ENCODE measurements around the gene SREBF1. TPM values are rescaled to one million over a fixed set of nuclear protein-coding genes. Genes with fewer than 3 reads are reported as not detected.

The SREBF1 gene
- total RNA-seq, 1 experiment from 2014 or later = 298 TPM

GRCh38 chr17:17793378-17794214 lies 43.2 kb downstream of the SREBF1 start:
- ChIA-PET RAD21 (ENCODE audit: low non-redundant PET in 1 of 2, low total read pairs in 2 of 2, uncharacterized antibody in 2 of 2, unreplicated experiment in 2 of 2) (no interaction called here), CTCF (no interaction called here), POLR2A (no interaction called here)
- no TSS peak for BruUV-seq (replicated peaks)
- no peak for TF ChIP-seq CEBPB (IDR thresholded peaks at IDR 0.05; ENCODE audit: low read depth)
- TF ChIP-seq SP1 (IDR thresholded peaks at IDR 0.05; ENCODE audit: low read depth) = no peak
- no peak for TF ChIP-seq ATF3 (IDR thresholded peaks at IDR 0.05)
- no peak for TF ChIP-seq CTCF (IDR thresholded peaks at IDR 0.05 in 2 of 3, conservative IDR thresholded peaks at IDR 0.05 in 1 of 3; ENCODE audit: borderline replicate concordance in 1 of 3, insufficient read depth in 1 of 3, low read depth in 2 of 3, low read length in 2 of 3)
- no peak for TF ChIP-seq CBX3 (IDR thresholded peaks at IDR 0.05; ENCODE audit: low read depth)
- TF ChIP-seq TCF7L2 (IDR thresholded peaks at IDR 0.05; ENCODE audit: borderline replicate concordance, extremely low read depth, insufficient read depth, insufficient read length) = no peak
- TF ChIP-seq RAD21 (IDR thresholded peaks at IDR 0.05; ENCODE audit: low read depth) = no peak
- no peak for TF ChIP-seq SIN3A (IDR thresholded peaks at IDR 0.05; ENCODE audit: low read depth)
- no peak for TF ChIP-seq EZH2phosphoT487 (IDR thresholded peaks at IDR 0.05; ENCODE audit: borderline replicate concordance)
- no peak for TF ChIP-seq POLR2A (IDR thresholded peaks at IDR 0.05; ENCODE audit: borderline replicate concordance, extremely low read depth, insufficient read depth, insufficient read length)
- TF ChIP-seq FOSL1 (IDR thresholded peaks at IDR 0.05; ENCODE audit: low read depth) = no peak
- H3K27me3 ChIP-seq (ENCODE audit: insufficient read depth, low read length) = no peaks in the 10 kb centered on the region
- no peaks in the 10 kb centered on the region for H4K20me1 ChIP-seq (ENCODE audit: insufficient read depth)
- H3K9ac ChIP-seq (ENCODE audit: low read length) = no peak overlapping the region
- no peak for DNase-seq (ENCODE audit: low read depth, low spot score)
- H3K4me2 ChIP-seq (ENCODE audit: low read length) = no peak overlapping the region
- H3K4me3 ChIP-seq (replicated peaks in 1 of 2; ENCODE audit: low read depth in 1 of 2, low read length in 2 of 2) = no peak overlapping the region
- ATAC-seq = no peak
- no peaks in the 10 kb centered on the region for H3K9me3 ChIP-seq (ENCODE audit: control insufficient read depth in 1 of 2, insufficient read depth in 1 of 2, low read depth in 1 of 2, low read length in 2 of 2)
- no peaks in the 10 kb centered on the region for H3K9me2 ChIP-seq (ENCODE audit: insufficient read depth)
- no peak overlapping the region for H2AFZ ChIP-seq (ENCODE audit: low read depth, low read length, poor library complexity, severe bottlenecking)
- intact Hi-C loops (cut with micrococcal nuclease) = no loop called here
- peaks cover 22% of the 10 kb centered on the region; the same call in 1 of the 2 replicates for H3K79me2 ChIP-seq (ENCODE audit: insufficient read depth, low read length)
- H3K36me3 ChIP-seq (ENCODE audit: control insufficient read depth in 1 of 2, insufficient read depth in 2 of 2, low read length in 2 of 2) = peaks cover 0 to 3% of the 10 kb centered on the region in 2 experiments; a peak in 2 of 4 replicates
- H3K4me1 ChIP-seq (ENCODE audit: control insufficient read depth in 1 of 2, insufficient read depth in 2 of 2, low read length in 2 of 2) = no peaks in the 10 kb centered on the region
- no peak overlapping the region for H3K27ac ChIP-seq (ENCODE audit: low read depth, low read length)

Data from HCT116 (cell line).